ENCODE results near the gene MINAR2. TPM values are rescaled to one million over a fixed set of nuclear protein-coding genes. Genes with fewer than 3 reads are reported as not detected.

Gene MINAR2
- total and polyA plus RNA-seq, 9 donors, result 0.10 TPM; not detected in 7

DNA sequence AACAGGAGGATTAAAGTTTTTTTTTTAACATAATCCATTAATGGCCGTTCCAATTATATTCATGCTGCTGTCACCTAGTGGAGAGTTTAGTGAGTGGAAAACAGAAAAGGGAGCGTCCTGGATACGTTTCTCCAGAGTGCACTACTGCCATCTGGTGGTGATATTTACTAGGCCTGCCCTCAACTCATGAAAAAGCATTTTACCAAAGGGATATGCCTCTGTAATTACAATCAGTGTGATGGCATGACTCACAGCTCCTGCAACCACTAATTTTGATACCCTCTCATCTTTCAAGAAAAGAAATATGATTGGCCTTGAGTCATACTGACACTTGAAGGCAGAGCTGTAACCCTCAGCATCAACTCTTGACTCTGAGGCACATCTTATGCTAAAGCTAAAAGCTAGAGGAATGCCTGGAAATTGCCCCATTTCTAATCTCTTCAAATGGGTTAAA lies 20.1 kb downstream of the MINAR2 start:
- no peaks in the 10 kb centered on the region for H3K36me3 ChIP-seq
- H3K4me1 ChIP-seq (ENCODE audit: insufficient read depth), result no peaks in the 10 kb centered on the region
- no peaks in the 10 kb centered on the region for H3K9me3 ChIP-seq
- WGBS, 3 donors, result 0% methylated on average over 3 of the region's 3 CpGs
- DNase-seq, result peak in 4 of 5 donors; percentile 26 to 59 (median 40)
- H3K27ac ChIP-seq, result no peak overlapping the region
- no peaks in the 10 kb centered on the region for H3K27me3 ChIP-seq
- TF ChIP-seq EP300 (IDR thresholded peaks at IDR 0.05) (no peak), POLR2A (IDR thresholded peaks at IDR 0.05) (no peak), CTCF (IDR thresholded peaks at IDR 0.05) (peak; percentile 69 to 83 (median 70))
- H3K4me3 ChIP-seq, result no peak overlapping the region
- intact Hi-C loops (cut with DNase I), result no loop called here

DNA sequence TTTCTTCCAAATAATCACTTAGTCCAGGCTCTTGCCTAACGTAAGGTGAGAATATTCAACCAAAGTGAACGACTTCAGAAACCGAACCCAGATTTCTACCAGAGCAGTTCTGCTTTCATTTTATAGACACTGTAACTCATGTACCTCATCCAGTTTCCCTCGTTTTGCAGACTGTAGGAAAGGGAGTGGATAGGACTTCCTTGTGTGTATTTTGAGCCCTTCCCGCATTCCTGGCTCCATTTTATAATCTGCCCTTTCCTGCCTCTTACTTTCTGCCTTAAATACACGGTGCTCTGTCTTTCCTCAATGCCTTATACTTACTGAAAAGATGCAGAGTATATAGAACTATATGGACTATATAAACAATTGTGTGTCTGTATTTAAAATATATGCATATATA lies 20.8 kb downstream of the MINAR2 start:
- Histone ChIP-seq H3K27ac (no peak overlapping the region), H3K4me3 (no peak overlapping the region), H3K36me3 (no peaks in the 10 kb centered on the region), H3K27me3 (no peaks in the 10 kb centered on the region), H3K9me3 (no peaks in the 10 kb centered on the region), H3K4me1 (ENCODE audit: insufficient read depth) (no peaks in the 10 kb centered on the region)
- TF ChIP-seq CTCF (IDR thresholded peaks at IDR 0.05), result no peak
- no peak for TF ChIP-seq EP300 (IDR thresholded peaks at IDR 0.05)
- TF ChIP-seq POLR2A (IDR thresholded peaks at IDR 0.05), result no peak
- WGBS, 3 donors, result 75% methylated on average over 6 of the region's 6 CpGs
- intact Hi-C loops (cut with DNase I), result no loop called here
- DNase-seq, result no peak

DNA sequence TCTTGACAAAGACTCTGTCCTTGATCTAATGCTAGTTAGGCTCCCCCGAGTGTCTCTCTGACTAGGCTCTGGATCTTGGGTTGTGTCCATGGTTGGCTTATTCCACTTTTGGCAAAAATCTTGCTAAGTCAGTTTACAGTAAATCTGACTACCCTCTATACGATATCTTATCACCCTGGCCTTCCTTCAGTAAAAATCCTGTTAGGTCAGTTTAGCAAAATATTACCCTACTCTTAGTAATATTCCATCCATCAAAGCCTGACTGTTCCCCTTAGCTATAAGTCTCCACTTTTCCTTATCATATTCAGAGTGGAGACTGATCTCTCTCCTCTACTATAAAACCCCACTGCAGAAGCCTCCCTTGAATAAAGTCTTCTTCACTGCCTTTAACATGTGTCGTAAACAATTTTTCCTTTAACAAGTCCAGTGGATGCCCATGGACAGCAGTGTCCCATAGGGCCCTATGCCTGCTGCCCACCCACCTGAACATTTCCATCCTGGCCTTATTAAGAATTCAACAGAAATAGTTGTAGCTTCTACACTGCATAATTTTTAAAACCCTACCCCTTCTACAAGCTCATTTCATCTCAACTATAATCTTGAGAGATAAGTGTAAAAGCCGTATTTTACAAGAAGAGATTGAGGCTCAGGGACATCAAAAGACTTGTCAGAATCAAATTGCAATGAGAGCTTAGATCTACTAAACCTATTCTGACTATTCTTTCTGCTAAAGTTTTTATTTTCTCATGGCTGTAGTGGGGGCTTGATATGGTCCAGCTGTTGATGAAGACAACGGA lies 22.3 kb downstream of the MINAR2 start:
- no peak for TF ChIP-seq EP300 (IDR thresholded peaks at IDR 0.05)
- TF ChIP-seq POLR2A (IDR thresholded peaks at IDR 0.05), result no peak
- no peak for TF ChIP-seq CTCF (IDR thresholded peaks at IDR 0.05)
- no peaks in the 10 kb centered on the region for H3K36me3 ChIP-seq
- H3K27me3 ChIP-seq, result no peaks in the 10 kb centered on the region
- no peaks in the 10 kb centered on the region for H3K4me1 ChIP-seq (ENCODE audit: insufficient read depth)
- WGBS, 3 donors, result 44 to 50% (median 46%) methylated on average over 5 of the region's 5 CpGs
- DNase-seq, result no peak
- no peak overlapping the region for H3K4me3 ChIP-seq
- no peak overlapping the region for H3K27ac ChIP-seq
- intact Hi-C loops (cut with DNase I), result no loop called here
- H3K9me3 ChIP-seq, result no peaks in the 10 kb centered on the region

DNA sequence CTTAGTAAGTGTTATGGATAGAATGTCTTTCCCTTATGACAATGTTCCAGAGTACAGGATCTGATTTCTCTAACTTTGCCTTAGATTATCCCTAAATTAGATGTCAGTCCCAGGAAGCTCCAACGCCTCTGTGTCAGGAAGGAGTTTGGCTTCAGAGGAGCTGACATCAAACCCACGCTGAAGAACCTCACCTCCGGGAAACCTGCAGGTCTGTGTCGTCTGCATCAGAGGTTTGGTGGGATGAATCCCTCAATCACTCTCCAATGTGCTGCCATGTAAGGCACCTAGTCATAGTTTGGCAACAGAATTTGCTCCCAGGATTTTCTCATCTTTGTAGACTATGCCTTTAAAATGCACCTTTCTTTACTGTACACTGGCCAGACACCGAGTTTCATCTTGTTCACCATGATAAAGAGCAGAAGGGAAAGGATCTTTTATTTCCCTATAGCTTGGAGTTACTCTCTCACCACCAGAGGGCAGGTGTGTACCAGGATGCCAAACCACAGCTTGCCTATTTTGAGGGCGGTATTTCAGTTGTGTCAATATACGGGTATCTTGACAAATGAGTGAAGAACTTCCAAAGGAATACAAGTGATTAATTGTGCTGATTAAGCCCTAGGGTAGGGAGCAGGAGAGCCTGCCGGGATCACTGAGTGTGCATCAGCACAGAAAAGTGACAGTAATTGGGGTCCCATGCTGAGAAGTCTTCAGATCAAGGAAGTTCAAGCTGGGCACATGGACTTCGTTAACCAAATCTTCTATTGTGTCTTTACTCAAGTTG lies 23.4 kb downstream of the MINAR2 start:
- DNase-seq, result peak in 1 of 5 donors; percentile 18
- TF ChIP-seq POLR2A (IDR thresholded peaks at IDR 0.05) (no peak), CTCF (IDR thresholded peaks at IDR 0.05) (no peak), EP300 (IDR thresholded peaks at IDR 0.05) (no peak)
- intact Hi-C loops (cut with DNase I), result no loop called here
- H3K36me3 ChIP-seq, result no peaks in the 10 kb centered on the region
- no peak overlapping the region for H3K4me3 ChIP-seq
- H3K9me3 ChIP-seq, result no peaks in the 10 kb centered on the region
- H3K4me1 ChIP-seq (ENCODE audit: insufficient read depth), result no peaks in the 10 kb centered on the region
- no peak overlapping the region for H3K27ac ChIP-seq
- 43 to 58% (median 48%) methylated on average over 9 of the region's 9 CpGs for WGBS, 3 donors
- H3K27me3 ChIP-seq, result no peaks in the 10 kb centered on the region
